NCI-H1930 (cell line): Measurements from ENCODE around the gene PPP4R1.
A peak's percentile ranks its signal among the peaks of the same experiment; 100 is the strongest.
"Not testable (repeated sequence)": the region's sequence is repeated elsewhere in the genome, so short reads cannot be mapped to it uniquely, and the experiment has no call there.

Experiments used
- DNase-seq, 2 experiments: peaks; one replicate each; lab custom pipeline; 2025; lab: John Stamatoyannopoulos, UW

PPP4R1 gene

GRCh38 chr18:9628984-9629383 is 14.6 kb upstream of the PPP4R1 start:
- no peak for DNase-seq

- DNase-seq: no peak
Measured at GRCh38 chr18:9627642-9628041, 13.3 kb upstream of the PPP4R1 start.

GRCh38 chr18:9619990-9620389 is 5.6 kb upstream of the PPP4R1 start:
- no peak for DNase-seq

- no peak for DNase-seq
Measured at GRCh38 chr18:9619545-9619944, 5.2 kb upstream of the PPP4R1 start.

- no peak for DNase-seq
Measured at GRCh38 chr18:9619056-9619455, 4.7 kb upstream of the PPP4R1 start.

- DNase-seq: no peak
Measured at GRCh38 chr18:9617006-9617542, 2.7 kb upstream of the PPP4R1 start.

GRCh38 chr18:9616049-9616448 is 1.7 kb upstream of the PPP4R1 start:
- no peak for DNase-seq

- no peak for DNase-seq
Measured at GRCh38 chr18:9615280-9615797, 980 bp upstream of the PPP4R1 start.

GRCh38 chr18:9613550-9614400 is 584 bp downstream of the PPP4R1 start:
- DNase-seq: peak; percentile 15 to 46

- DNase-seq: no peak
Measured at GRCh38 chr18:9612977-9613376, 1.4 kb downstream of the PPP4R1 start.

GRCh38 chr18:9612215-9612830 is 2.0 kb downstream of the PPP4R1 start:
- DNase-seq: peak in 1 of 2 experiments; percentile 8

GRCh38 chr18:9609190-9609589 is 5.2 kb downstream of the PPP4R1 start:
- no peak for DNase-seq

GRCh38 chr18:9608728-9609127 is 5.6 kb downstream of the PPP4R1 start:
- no peak for DNase-seq

- no peak for DNase-seq
Measured at GRCh38 chr18:9608298-9608697, 6.1 kb downstream of the PPP4R1 start.

GRCh38 chr18:9607111-9607510 is 7.2 kb downstream of the PPP4R1 start:
- DNase-seq: not testable (repeated sequence)

GRCh38 chr18:9606039-9606438 is 8.3 kb downstream of the PPP4R1 start:
- DNase-seq: no peak

- no peak for DNase-seq
Measured at GRCh38 chr18:9604348-9604747, 10.0 kb downstream of the PPP4R1 start.

- no peak for DNase-seq
Measured at GRCh38 chr18:9599328-9599727, 15.0 kb downstream of the PPP4R1 start.

GRCh38 chr18:9597609-9598008 is 16.8 kb downstream of the PPP4R1 start:
- no peak for DNase-seq

- no peak for DNase-seq
Measured at GRCh38 chr18:9596843-9597526, 17.4 kb downstream of the PPP4R1 start.

- no peak for DNase-seq
Measured at GRCh38 chr18:9596226-9596625, 18.1 kb downstream of the PPP4R1 start.

GRCh38 chr18:9594823-9595596 is 19.3 kb downstream of the PPP4R1 start:
- no peak for DNase-seq
